HG02840 (cell line): ENCODE data around the gene OSTN.
A peak's percentile ranks its signal among the peaks of the same experiment; 100 is the strongest.
"Not testable (repeated sequence)": the region's sequence is repeated elsewhere in the genome, so short reads cannot be mapped to it uniquely, and the experiment has no call there.

Source experiments
- ATAC-seq: cut with Tn5 transposase; IDR thresholded peaks from one replicate; pipeline ENCODE4 v1.9.1; 2021; ENCODE audit warnings: mild to moderate bottlenecking, moderate library complexity, moderate number of reproducible peaks; ENCODE audit not compliant: unreplicated experiment, low FRiP score

The OSTN gene

DNA sequence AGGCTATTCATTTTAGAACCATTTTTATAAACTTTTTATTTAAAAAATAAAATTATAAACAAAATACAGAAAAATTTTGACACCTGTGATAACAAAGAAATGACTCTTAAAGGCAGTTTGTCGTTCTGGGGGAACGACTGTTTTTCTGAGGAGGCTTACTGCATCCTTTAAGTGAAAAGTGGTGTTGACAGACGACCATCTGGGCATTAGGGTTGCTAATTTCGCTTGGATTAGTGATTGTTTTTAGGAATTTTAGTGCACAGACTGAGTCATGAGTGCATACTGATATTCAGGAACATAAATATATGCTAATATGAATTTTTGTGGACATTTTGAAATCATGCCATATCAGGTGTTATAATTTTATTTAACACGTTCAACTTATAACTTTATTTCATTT, 28.5 kb downstream of the OSTN start:
- ATAC-seq, result no peak

- ATAC-seq, result no peak
These were observed 35.2 kb downstream of the OSTN start for GRCh38 chr3:191234216-191234615.

DNA sequence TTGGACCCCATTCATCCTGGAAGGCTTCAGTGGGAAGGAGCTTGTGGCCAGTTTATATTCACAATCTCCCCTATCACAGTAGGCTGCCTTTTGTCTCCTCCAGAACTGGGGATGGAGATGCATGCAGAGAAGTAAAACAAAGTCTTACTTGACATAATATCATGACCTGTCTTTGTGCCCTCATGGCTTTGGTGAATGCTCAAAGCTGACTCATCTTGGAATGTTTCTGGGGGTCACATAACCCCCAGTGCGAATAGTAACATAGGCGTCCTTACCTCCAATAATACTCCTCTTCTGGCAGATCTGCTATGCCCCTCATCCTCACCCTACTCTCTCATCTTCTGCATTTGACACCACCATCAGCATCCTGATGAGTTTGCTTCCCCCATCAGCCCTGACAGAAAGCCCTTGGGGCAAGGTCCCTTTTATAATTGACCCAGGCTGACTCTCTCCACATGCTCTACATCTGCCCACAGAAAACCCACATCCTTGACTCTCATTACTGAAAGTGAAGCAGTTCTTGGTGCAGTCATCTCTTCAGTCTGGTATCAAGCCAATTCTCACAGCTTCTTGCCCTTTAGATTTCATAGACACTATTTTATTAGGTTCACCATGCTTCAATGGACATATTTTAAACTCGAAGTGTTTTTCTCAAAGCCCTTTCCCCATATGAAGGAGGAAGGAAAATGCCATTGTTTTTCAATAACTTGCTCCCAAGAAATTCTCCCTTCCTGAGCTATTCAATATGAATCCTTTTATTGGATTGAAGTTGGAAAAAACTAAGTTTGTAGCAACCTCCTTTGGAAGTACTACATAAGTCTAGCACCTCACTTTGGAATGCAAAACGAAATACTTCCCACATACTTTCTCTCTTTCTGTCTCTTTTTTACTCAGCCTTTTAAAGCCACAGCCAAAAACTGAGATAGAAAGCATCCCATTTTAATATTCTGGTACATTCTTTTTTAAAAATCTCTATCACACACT, 36.6 kb downstream of the OSTN start:
- peak; percentile 99 for ATAC-seq

GRCh38 chr3:191236646-191237045, 37.6 kb downstream of the OSTN start:
- no peak for ATAC-seq

DNA sequence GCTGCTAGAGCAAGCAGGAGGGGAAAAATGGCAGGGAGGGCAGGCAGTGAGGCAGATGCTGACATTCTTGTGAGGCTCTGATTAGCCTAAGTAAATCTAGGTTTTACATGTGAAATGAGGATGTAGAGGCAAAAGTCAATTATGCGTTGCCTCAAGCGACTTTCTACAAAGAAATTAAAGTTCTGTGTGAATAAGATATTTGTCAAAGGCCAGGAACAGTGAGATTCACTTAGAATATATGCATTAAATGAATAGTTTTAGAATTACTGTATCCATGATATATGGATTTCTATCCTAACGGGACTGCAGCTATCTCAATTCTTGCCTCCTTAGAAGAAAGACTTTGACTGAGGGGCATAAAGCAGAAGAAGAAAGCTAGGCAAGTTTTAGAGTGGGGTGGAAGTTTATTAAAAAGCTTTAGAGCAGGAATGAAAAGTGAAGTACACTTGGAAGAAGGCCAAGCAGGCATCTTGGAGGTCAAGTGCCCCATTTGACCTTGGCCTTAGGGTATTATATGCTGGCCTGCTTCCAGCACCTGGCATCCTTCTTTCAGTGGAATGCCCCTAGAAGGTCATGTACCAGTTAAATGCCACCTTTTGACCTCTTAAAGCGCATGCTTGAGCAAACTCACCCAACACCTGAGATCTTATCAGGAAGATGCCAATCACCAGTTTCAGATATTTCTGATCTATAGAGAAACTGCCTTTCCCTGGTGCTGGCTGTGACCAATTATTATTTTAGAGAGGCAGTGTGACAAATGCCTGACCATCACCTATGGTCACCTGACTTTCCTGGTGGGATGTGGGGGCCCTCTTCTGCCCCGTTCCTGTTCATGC, 38.2 kb downstream of the OSTN start:
- no peak for ATAC-seq

DNA sequence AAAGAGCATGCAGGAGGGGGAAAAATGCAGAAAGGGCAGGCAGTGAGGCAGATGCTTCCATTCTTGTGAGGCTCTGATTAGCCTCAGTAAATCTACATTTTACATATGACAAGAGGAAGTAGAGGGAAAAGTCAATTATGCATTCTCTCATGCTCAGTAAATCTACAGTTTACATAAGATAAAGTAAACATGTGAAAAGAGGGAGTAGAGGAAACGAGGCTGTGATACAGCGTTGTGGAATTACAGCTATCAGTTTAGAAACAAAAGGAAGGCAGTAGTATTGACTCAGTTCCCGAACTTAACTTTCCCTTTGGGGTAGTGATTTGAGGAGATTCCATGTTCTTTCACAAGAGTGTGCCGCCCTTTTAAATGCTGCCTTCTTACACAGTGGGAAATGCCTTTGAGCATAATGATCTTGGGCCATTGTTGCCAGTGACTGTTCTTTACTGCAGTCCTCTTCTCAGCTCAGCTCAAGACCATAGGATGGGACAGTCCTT, 39.3 kb downstream of the OSTN start:
- no peak for ATAC-seq

DNA sequence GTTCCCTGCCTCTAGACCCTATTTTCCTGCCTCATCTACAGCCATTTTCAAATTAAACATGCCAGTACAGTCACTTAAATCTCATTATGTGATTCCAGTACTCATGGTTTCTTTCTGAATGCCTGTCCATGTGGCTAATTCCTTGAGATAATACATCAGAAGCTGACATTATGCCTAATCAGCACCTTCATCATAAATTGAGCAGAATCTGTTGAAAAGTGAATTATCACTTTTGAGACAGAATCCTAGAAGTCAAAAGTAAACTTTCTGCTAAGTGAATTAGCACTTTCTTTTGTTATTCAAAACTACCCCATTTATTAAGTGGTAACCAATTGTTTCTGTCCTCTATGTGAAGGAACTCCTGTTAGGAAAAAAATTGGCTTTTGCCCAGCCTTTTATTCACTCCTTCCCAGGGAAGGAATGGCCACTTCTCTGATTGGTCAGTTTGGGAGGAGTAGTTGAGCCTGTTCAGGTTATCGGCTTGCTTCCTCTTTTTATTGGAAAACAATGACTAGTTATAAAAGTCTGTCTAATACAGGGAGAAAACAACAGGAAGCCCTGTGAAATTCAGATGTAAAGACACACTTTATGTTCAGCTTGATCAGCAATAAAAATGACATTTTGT, 40.5 kb downstream of the OSTN start:
- ATAC-seq, result no peak

DNA sequence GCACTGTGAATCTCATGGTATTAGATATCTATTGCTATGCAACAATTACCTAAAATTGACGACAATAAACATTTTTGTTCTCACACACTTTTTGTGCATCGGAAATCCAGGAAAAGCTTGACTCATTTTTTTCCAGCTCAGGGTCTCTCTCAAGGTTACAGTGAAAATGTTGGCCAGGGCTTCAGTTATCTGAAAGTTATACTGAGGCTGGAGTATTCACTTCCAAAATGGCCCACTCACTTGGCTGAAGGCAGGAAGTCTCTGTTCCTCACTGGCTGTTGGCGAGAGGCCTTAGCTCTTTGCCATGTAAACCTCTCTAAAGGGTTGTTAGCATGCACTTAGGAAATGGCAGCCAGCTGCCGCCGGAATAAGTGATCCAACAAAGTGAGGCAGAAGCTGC, 41.4 kb downstream of the OSTN start:
- no peak for ATAC-seq

- ATAC-seq, result peak; percentile 37
These were observed 45.3 kb downstream of the OSTN start for GRCh38 chr3:191244242-191244867.

DNA sequence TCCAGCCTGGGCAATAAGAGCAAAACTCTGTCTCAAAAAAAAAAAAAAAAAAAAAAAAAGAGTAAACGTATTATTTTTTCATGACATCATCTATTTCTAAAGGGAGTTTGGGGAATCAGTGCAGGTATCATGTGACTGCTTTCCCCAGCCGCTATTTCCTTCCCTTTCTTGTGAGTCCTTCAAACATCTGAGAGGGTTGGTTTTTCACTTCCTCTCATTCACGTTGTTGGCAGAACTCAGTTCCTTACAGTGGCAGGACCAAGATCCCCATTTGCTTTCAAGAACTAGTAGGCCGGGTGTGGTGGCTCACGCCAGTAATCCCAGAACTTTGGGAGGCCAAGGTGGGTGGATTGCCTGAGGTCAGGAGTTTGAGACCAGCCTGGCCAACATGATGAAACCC, 47.0 kb downstream of the OSTN start:
- not testable (repeated sequence) for ATAC-seq

DNA sequence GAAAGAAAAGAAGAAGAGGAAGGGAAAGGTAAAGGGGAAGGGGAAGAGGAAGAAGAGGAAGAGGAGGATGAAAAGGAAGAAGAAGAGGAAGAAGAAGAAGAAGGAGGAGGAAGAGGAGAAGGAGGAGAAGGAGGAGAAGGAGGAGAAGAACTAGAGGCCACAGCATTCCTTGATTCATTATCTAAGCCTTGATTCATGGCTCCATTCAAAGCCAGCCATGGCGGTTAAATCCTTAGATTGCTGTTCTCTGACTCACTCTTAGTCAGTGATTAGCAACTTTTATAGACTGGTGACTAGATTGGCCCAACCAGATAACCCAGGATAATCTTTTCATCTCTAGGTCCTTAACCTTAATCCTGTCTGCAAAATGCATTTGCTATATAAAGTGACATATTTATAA, 47.6 kb downstream of the OSTN start:
- no peak for ATAC-seq

GRCh38 chr3:191253089-191253799, 54.2 kb downstream of the OSTN start:
- no peak for ATAC-seq

DNA sequence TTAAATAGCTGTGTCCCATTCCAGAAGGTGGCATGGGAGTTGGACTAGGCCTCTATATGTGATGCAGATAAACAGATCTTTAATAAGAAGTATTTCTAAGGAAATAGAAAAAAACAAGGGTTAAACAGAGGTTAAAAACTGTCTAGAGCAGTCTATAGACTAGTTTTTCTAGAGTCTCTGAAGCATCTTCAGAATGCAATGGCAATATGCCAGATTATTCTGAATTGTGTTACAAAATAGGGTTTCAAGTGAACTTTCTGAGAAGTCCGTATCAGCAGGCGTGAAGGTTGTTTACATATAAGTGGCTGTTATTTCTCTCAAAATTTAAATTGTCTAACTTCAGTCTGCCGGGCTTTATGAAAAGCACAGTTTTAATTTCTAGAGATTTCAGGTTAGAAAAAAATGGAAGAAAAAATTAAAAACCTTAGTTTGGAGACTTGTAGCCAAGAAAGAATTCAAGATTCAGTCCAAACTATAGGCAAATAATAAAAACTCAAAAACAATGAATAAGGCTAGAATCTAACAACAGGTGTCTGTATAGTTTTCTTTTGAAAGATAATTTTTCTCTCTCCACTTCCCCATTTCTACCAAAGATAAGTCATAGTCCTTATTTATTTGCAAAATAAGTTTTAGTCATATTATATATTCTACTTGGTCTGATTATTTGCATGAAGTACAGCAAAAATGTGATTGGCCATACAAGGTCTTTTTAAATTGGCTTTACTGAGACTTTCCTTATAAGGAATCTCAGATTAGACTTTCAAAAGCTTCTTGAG, 55.2 kb downstream of the OSTN start:
- no peak for ATAC-seq

DNA sequence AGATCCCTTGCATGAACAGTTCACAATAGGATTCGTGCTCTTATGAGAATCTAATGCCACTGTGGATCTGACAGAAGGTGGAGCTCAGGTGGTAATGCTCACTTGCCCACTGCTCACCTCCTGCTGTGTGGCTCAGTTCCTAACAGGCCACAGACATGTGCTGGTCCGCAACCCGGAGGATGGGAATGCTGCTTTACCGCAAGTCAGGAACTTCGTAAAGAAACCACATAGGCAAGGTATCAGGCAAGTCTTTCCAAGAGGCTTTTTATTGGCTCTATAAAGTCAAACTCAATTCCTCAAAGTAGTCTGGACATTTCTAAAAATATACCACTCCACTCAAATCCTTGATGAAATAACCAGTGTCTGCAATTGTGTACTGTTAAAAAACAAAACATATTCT, 56.1 kb downstream of the OSTN start:
- no peak for ATAC-seq

- no peak for ATAC-seq
These were observed 57.4 kb downstream of the OSTN start for GRCh38 chr3:191256405-191256804.

GRCh38 chr3:191257286-191257685, 58.2 kb downstream of the OSTN start:
- no peak for ATAC-seq

GRCh38 chr3:191259486-191259885, 60.4 kb downstream of the OSTN start:
- no peak for ATAC-seq

GRCh38 chr3:191260431-191261303, 61.6 kb downstream of the OSTN start:
- no peak for ATAC-seq
